CD14-positive monocyte (primary cell): ENCODE data around the gene CAD. TPM values are rescaled to one million over a fixed set of nuclear protein-coding genes. Genes with fewer than 3 reads are reported as not detected.

Experiments
- DNase-seq, 3 donors: peaks; one replicate each; pipeline ENCODE4 v3.0.0-alpha.2; 2011 to 2022
- H2AFZ ChIP-seq: 2 replicates; pipeline ENCODE4 v1.6.0; 2012; ENCODE audit warnings: mild to moderate bottlenecking, low read depth, low read length, inconsistent platforms; ENCODE audit not compliant: insufficient read depth, poor library complexity, severe bottlenecking
- H3K27ac ChIP-seq, 2 donors: 1 replicate in 1 of 2; 2 replicates in 1 of 2; pipeline ENCODE4 v1.5.1; 2012 to 2013; ENCODE audit warnings: low read length in 2 of 2, control low read depth in 1 of 2, inconsistent platforms in 1 of 2, low read depth in 1 of 2, mild to moderate bottlenecking in 1 of 2
- H3K27me3 ChIP-seq, 2 donors: one replicate each; pipeline versions ENCODE4 v1.6.0 to v1.6.1; 2011 to 2013; ENCODE audit warnings: low read length in 2 of 2; ENCODE audit not compliant: control insufficient read depth in 2 of 2, insufficient read depth in 2 of 2
- H3K36me3 ChIP-seq, 2 donors: replicated peaks in 1 of 2; 1 replicate in 1 of 2; 2 replicates in 1 of 2; pipeline versions ENCODE4 v1.5.1 to v1.6.1; 2012 to 2013; ENCODE audit warnings: low read length in 2 of 2, control low read depth in 1 of 2, inconsistent platforms in 1 of 2, mild to moderate bottlenecking in 1 of 2; ENCODE audit not compliant: insufficient read depth in 2 of 2, control insufficient read depth in 1 of 2
- H3K4me1 ChIP-seq, 2 donors: 1 replicate in 1 of 2; 2 replicates in 1 of 2; pipeline versions ENCODE4 v1.5.1 to v1.6.1; 2012 to 2013; ENCODE audit warnings: low read length in 2 of 2, control low read depth in 1 of 2, inconsistent platforms in 1 of 2, mild to moderate bottlenecking in 1 of 2, moderate library complexity in 1 of 2; ENCODE audit not compliant: insufficient read depth in 2 of 2, control insufficient read depth in 1 of 2
- H3K4me2 ChIP-seq: replicated peaks from 2 replicates; pipeline ENCODE3; 2012; ENCODE audit warnings: low read length, moderate library complexity, mild to moderate bottlenecking; ENCODE audit not compliant: poor library complexity, severe bottlenecking; ENCODE audit errors: extremely low read depth
- H3K4me3 ChIP-seq, 3 experiments: fragments of 200-600 bp in 1 of 3; sonication (generic) in 1 of 3; replicated peaks in 1 of 3; 1 replicate in 2 of 3; 2 replicates in 1 of 3; pipeline ENCODE4 v1.5.1; 2011 to 2013; ENCODE audit warnings: low read length in 3 of 3, mild to moderate bottlenecking in 3 of 3, control low read depth in 2 of 3, low read depth in 2 of 3, inconsistent platforms in 1 of 3, moderate library complexity in 1 of 3
- H3K79me2 ChIP-seq: 2 replicates; pipeline ENCODE4 v1.6.0; 2012; ENCODE audit warnings: mild to moderate bottlenecking, control low read depth, inconsistent platforms, low read length, moderate library complexity; ENCODE audit not compliant: insufficient read depth
- H3K9ac ChIP-seq: 2 replicates; pipeline ENCODE4 v1.6.0; 2017; ENCODE audit warnings: low read length, mild to moderate bottlenecking; ENCODE audit not compliant: insufficient read depth, poor library complexity, severe bottlenecking
- H3K9me3 ChIP-seq, 2 donors: replicated peaks in 1 of 2; 1 replicate in 1 of 2; 2 replicates in 1 of 2; pipeline versions ENCODE4 v1.5.1 to v1.6.1; 2012 to 2013; ENCODE audit warnings: low read length in 2 of 2, control low read depth in 1 of 2; ENCODE audit not compliant: control insufficient read depth in 1 of 2, insufficient read depth in 1 of 2
- H4K20me1 ChIP-seq: 2 replicates; pipeline ENCODE4 v1.6.0; 2012; ENCODE audit warnings: mild to moderate bottlenecking, low read length, control low read depth, moderate library complexity; ENCODE audit not compliant: insufficient read depth
- H3K27ac Mint-ChIP-seq, 7 donors: one replicate each; pipeline ENCODE4 v1.8.0; 2020; ENCODE audit warnings: mild to moderate bottlenecking in 7 of 7, mixed read lengths in 7 of 7, moderate library complexity in 6 of 7, inconsistent platforms in 2 of 7
- H3K27me3 Mint-ChIP-seq, 3 donors: one replicate each; pipeline ENCODE4 v1.8.0; 2021 to 2022; ENCODE audit warnings: low read depth in 3 of 3, mild to moderate bottlenecking in 3 of 3, mixed read lengths in 3 of 3, moderate library complexity in 3 of 3, inconsistent platforms in 1 of 3
- H3K36me3 Mint-ChIP-seq, 2 donors: one replicate each; pipeline ENCODE4 v1.8.0; 2020; ENCODE audit warnings: mixed read lengths in 2 of 2, inconsistent platforms in 1 of 2, mild to moderate bottlenecking in 1 of 2
- H3K4me1 Mint-ChIP-seq: one replicate; pipeline ENCODE4 v1.8.0; 2020; ENCODE audit warnings: mild to moderate bottlenecking, mixed read lengths
- H3K4me3 Mint-ChIP-seq, 2 donors: one replicate each; pipeline ENCODE4 v1.8.0; 2020; ENCODE audit warnings: mild to moderate bottlenecking in 2 of 2, mixed read lengths in 2 of 2, moderate library complexity in 1 of 2
- H3K9me3 Mint-ChIP-seq, 7 donors: one replicate each; pipeline ENCODE4 v1.8.0; 2020 to 2022; ENCODE audit warnings: mixed read lengths in 7 of 7, mild to moderate bottlenecking in 6 of 7, moderate library complexity in 6 of 7, inconsistent platforms in 2 of 7
- WGBS: methylation state at CpG from one replicate; pipeline ENCODE4 v1.1.5; 2013; ENCODE audit warnings: missing lambda C conversion rate; ENCODE audit not compliant: insufficient coverage; 5-methylcytosine and 5-hydroxymethylcytosine counted together
- intact Hi-C, 2 donors: fragments of 100-400 bp; cut with micrococcal nuclease; formaldehyde crosslinking; loops; one replicate each; pipeline versions ENCODE4 v1.15.0 to v1.15.1; 2023
- polyA plus RNA-seq, 3 donors: library from polyadenylated mRNA; depleted of rRNA in 1 of 3; unstranded in 2 of 3; stranded (reverse) in 1 of 3; fragments of 300-500 nt in 2 of 3; fragments of >200 nt in 1 of 3; fragmentation: Illumina TruSeq in 2 of 3; gene quantifications; 1 replicate in 2 of 3; 2 replicates in 1 of 3; pipeline ENCODE4 v1.2.3, GENCODE V29; 2012 to 2021
- TF ChIP-seq, protein P1 (sequence below): fragments of 200-600 bp; IDR thresholded peaks from one replicate; pipeline ENCODE4 v1.8.0; 2022; ENCODE audit warnings: antibody characterized with exemption, mild to moderate bottlenecking

Gene CAD
- polyA plus RNA-seq, 3 donors = 0.71 to 17.3 (median 1.7) TPM

GRCh38 chr2:27240406-27240805 lies 23.2 kb downstream of the CAD start:
- Histone ChIP-seq H3K9ac (no peak overlapping the region), H2AFZ (no peak overlapping the region), H3K4me3 (no peak overlapping the region), H3K4me1 (no peaks in the 10 kb centered on the region), H3K9me3 (no peaks in the 10 kb centered on the region), H3K27me3 (no peaks in the 10 kb centered on the region), H3K27ac (no peak overlapping the region), H3K79me2 (no peaks in the 10 kb centered on the region), H3K36me3 (peaks cover 85 to 97% of the 10 kb centered on the region in 2 donors), H4K20me1 (no peaks in the 10 kb centered on the region), H3K4me2 (no peak overlapping the region)
- no peak for DNase-seq
- intact Hi-C loops = no loop called here
- H3K9me3 Mint-ChIP-seq = no peaks in the 10 kb centered on the region
- H3K36me3 Mint-ChIP-seq = peaks cover 87 to 95% of the 10 kb centered on the region in 2 donors
- TF ChIP-seq, protein P1, sequence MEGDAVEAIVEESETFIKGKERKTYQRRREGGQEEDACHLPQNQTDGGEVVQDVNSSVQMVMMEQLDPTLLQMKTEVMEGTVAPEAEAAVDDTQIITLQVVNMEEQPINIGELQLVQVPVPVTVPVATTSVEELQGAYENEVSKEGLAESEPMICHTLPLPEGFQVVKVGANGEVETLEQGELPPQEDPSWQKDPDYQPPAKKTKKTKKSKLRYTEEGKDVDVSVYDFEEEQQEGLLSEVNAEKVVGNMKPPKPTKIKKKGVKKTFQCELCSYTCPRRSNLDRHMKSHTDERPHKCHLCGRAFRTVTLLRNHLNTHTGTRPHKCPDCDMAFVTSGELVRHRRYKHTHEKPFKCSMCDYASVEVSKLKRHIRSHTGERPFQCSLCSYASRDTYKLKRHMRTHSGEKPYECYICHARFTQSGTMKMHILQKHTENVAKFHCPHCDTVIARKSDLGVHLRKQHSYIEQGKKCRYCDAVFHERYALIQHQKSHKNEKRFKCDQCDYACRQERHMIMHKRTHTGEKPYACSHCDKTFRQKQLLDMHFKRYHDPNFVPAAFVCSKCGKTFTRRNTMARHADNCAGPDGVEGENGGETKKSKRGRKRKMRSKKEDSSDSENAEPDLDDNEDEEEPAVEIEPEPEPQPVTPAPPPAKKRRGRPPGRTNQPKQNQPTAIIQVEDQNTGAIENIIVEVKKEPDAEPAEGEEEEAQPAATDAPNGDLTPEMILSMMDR = no peak
- H3K4me3 Mint-ChIP-seq = no peak overlapping the region
- no peaks in the 10 kb centered on the region for H3K4me1 Mint-ChIP-seq
- H3K27me3 Mint-ChIP-seq = peaks cover 0 to 1% (median 0%) of the 10 kb centered on the region in 3 donors
- WGBS = 94% methylated on average over 3 of the region's 9 CpGs
- peak overlapping the region in 1 of 7 donors; percentile 6 for H3K27ac Mint-ChIP-seq

DNA sequence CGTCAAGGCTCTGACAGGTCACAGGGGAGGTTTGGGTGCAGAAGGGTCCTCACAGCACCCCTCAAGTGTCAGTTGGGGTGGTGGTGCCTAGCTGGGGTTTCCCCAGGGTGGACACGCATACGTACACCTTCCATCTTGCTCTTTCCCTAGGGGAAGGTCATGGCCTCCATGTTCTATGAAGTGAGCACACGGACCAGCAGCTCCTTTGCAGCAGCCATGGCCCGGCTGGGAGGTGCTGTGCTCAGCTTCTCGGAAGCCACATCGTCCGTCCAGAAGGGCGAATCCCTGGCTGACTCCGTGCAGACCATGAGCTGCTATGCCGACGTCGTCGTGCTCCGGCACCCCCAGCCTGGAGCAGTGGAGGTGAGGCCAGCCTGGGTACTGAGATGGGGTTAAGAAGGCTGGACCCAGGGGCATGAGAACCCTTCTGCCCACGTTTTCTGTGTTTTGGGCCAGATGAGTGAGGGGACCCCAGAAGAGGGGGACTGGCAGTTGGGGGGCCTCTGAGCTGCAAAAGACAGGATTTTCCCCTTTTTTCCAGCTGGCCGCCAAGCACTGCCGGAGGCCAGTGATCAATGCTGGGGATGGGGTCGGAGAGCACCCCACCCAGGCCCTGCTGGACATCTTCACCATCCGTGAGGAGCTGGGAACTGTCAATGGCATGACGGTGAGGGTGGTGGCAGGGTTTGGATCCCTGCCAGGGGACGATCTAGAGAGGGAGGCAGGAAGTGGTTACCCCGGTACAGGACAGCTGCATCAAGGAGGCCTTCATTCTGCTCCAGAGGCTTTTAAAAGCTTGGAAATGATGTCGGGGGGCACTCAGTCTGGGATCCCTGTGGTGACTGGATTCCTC lies 24.8 kb downstream of the CAD start:
- H3K27ac Mint-ChIP-seq = peak overlapping the region in 3 of 7 donors; percentile 18 to 76 (median 51)
- no peak for DNase-seq
- no peaks in the 10 kb centered on the region for H3K9me3 Mint-ChIP-seq
- no peaks in the 10 kb centered on the region for H3K9me3 ChIP-seq
- H3K79me2 ChIP-seq = no peaks in the 10 kb centered on the region
- TF ChIP-seq, protein P1 = no peak
- H3K4me1 ChIP-seq = no peaks in the 10 kb centered on the region
- no peaks in the 10 kb centered on the region for H3K27me3 ChIP-seq
- intact Hi-C loops = no loop called here
- peaks cover 0 to 1% (median 0%) of the 10 kb centered on the region in 3 donors for H3K27me3 Mint-ChIP-seq
- H3K9ac ChIP-seq = no peak overlapping the region
- no peak overlapping the region for H3K4me3 ChIP-seq
- 78% methylated on average over 20 of the region's 24 CpGs for WGBS
- H4K20me1 ChIP-seq = no peaks in the 10 kb centered on the region
- H3K36me3 ChIP-seq = peaks cover 73 to 81% of the 10 kb centered on the region in 2 donors
- H3K36me3 Mint-ChIP-seq = peaks cover 72 to 79% of the 10 kb centered on the region in 2 donors
- H3K4me1 Mint-ChIP-seq = no peaks in the 10 kb centered on the region
- no peak overlapping the region for H3K4me2 ChIP-seq
- H3K27ac ChIP-seq = no peak overlapping the region
- no peak overlapping the region for H2AFZ ChIP-seq
- no peak overlapping the region for H3K4me3 Mint-ChIP-seq
